Neural cell (in vitro differentiated cells): ENCODE results near the gene POMP. TPM values are rescaled to one million over a fixed set of nuclear protein-coding genes. Genes with fewer than 3 reads are reported as not detected.
"Not testable (repeated sequence)": the region's sequence is repeated elsewhere in the genome, so short reads cannot be mapped to it uniquely, and the experiment has no call there.

Source experiments
- H2AFZ ChIP-seq: fragments of 200-600, 300-800 bp; sonication (generic), shearing (Covaris generic); 2 replicates; pipeline ENCODE4 v1.6.0; 2014; ENCODE audit warnings: low read depth, mild to moderate bottlenecking, antibody characterized with exemption, low read length, moderate library complexity
- H3F3A ChIP-seq: fragments of 200-600 bp; shearing (Covaris generic); 2 replicates; pipeline ENCODE4 v1.6.1; 2016; ENCODE audit warnings: mild to moderate bottlenecking, moderate library complexity, mixed read lengths, antibody characterized with exemption, low read length; ENCODE audit not compliant: insufficient read depth, poor library complexity, severe bottlenecking
- H3K27ac ChIP-seq: fragments of 200-600, 300-800 bp; sonication (generic), shearing (Covaris generic); 2 replicates; pipeline ENCODE4 v1.5.1; 2014; ENCODE audit warnings: mild to moderate bottlenecking, low read length, moderate library complexity
- H3K27me3 ChIP-seq: fragments of 300-800, 200-600 bp; sonication (generic), shearing (Covaris generic); 2 replicates; pipeline ENCODE4 v1.6.0; 2014; ENCODE audit warnings: mild to moderate bottlenecking, low read depth, low read length, moderate library complexity; ENCODE audit not compliant: insufficient read depth
- H3K36me3 ChIP-seq: fragments of 300-800, 200-600 bp; sonication (generic), shearing (Covaris generic); 2 replicates; pipeline ENCODE4 v1.5.1; 2014; ENCODE audit warnings: mild to moderate bottlenecking, antibody characterized with exemption, low read length, moderate library complexity; ENCODE audit not compliant: insufficient read depth
- H3K4me2 ChIP-seq: fragments of 300-800, 200-600 bp; sonication (generic), shearing (Covaris generic); 2 replicates; pipeline ENCODE4 v1.6.0; 2014; ENCODE audit warnings: mild to moderate bottlenecking, low read length
- H3K4me3 ChIP-seq: fragments of 300-800, 200-600 bp; sonication (generic), shearing (Covaris generic); 2 replicates; pipeline ENCODE4 v1.5.1; 2014; ENCODE audit warnings: mild to moderate bottlenecking, low read length, moderate library complexity
- H3K79me2 ChIP-seq: fragments of 200-600 bp; shearing (Covaris generic); replicated peaks from 2 replicates; pipeline ENCODE4 v1.6.0; 2014; ENCODE audit warnings: mild to moderate bottlenecking, low read length, moderate library complexity; ENCODE audit not compliant: insufficient read depth
- H3K9ac ChIP-seq: fragments of 300-800, 200-600 bp; sonication (generic), shearing (Covaris generic); 2 replicates; pipeline ENCODE4 v1.6.1; 2016; ENCODE audit warnings: mild to moderate bottlenecking, low read length, mixed read lengths
- H3K9me2 ChIP-seq: fragments of 200-600 bp; shearing (Covaris generic); 2 replicates; pipeline ENCODE4 v1.6.1; 2016; ENCODE audit warnings: mild to moderate bottlenecking, low read length, mixed read lengths; ENCODE audit not compliant: insufficient read depth
- H3K9me3 ChIP-seq: fragments of 200-600, 300-800 bp; sonication (generic), shearing (Covaris generic); 2 replicates; pipeline ENCODE4 v1.6.1; 2016; ENCODE audit warnings: mild to moderate bottlenecking, mixed run types, low read length, moderate library complexity, mixed read lengths
- H4K20me1 ChIP-seq: fragments of 200-600 bp; shearing (Covaris generic); 2 replicates; pipeline ENCODE4 v1.6.1; 2016; ENCODE audit warnings: mild to moderate bottlenecking, mixed run types; ENCODE audit not compliant: insufficient read depth
- EP300 ChIP-seq: fragments of 450-650 bp; conservative IDR thresholded peaks from 2 replicates; pipeline ENCODE4 v1.6.1; 2014; ENCODE audit warnings: antibody characterized with exemption, mild to moderate bottlenecking, moderate library complexity; ENCODE audit not compliant: poor library complexity, severe bottlenecking
- EZH2 ChIP-seq: fragments of 200-600, 300-800 bp; shearing (Covaris generic), sonication (generic); IDR thresholded peaks from 2 replicates; pipeline ENCODE4 v1.6.1; 2014; ENCODE audit warnings: antibody characterized with exemption, low read length, borderline replicate concordance, mild to moderate bottlenecking; ENCODE audit not compliant: insufficient read depth, poor library complexity, severe bottlenecking
- MXI1 ChIP-seq: fragments of 450-650 bp; conservative IDR thresholded peaks from 2 replicates; pipeline ENCODE4 v1.6.1; 2014; ENCODE audit warnings: antibody characterized with exemption, mild to moderate bottlenecking; ENCODE audit not compliant: poor library complexity, severe bottlenecking
- POLR2AphosphoS5 ChIP-seq: IDR thresholded peaks from 2 replicates; pipeline ENCODE4 v1.6.1; 2012
- RAD21 ChIP-seq: fragments of 450-650 bp; conservative IDR thresholded peaks from 2 replicates; pipeline ENCODE4 v1.6.1; 2014; ENCODE audit warnings: antibody characterized with exemption, mild to moderate bottlenecking, moderate library complexity
- SMC3 ChIP-seq: fragments of 450-650 bp; conservative IDR thresholded peaks from 2 replicates; pipeline ENCODE4 v1.6.1; 2014; ENCODE audit warnings: antibody characterized with exemption, mild to moderate bottlenecking, moderate library complexity; ENCODE audit not compliant: poor library complexity
- TAF1 ChIP-seq: IDR thresholded peaks from 2 replicates; pipeline ENCODE4 v1.6.1; 2012; ENCODE audit warnings: low read depth
- polyA plus RNA-seq: library from polyadenylated mRNA; depleted of rRNA; stranded (reverse); fragments of >200 nt; gene quantifications from 2 replicates; pipeline ENCODE4 v1.2.3, GENCODE V29; 2014
- TF ChIP-seq, protein P1 (sequence below): fragments of 450-650 bp; IDR thresholded peaks from 2 replicates; pipeline ENCODE4 v1.5.1; 2014; ENCODE audit warnings: antibody characterized with exemption, mild to moderate bottlenecking, moderate library complexity; ENCODE audit not compliant: poor library complexity, severe bottlenecking
- TF ChIP-seq, protein P2 (sequence below): IDR thresholded peaks from 2 replicates; pipeline ENCODE4 v1.6.1; 2012; ENCODE audit warnings: borderline replicate concordance

Gene POMP
- polyA plus RNA-seq, 1 donor from 2014 or later = 167 TPM

DNA sequence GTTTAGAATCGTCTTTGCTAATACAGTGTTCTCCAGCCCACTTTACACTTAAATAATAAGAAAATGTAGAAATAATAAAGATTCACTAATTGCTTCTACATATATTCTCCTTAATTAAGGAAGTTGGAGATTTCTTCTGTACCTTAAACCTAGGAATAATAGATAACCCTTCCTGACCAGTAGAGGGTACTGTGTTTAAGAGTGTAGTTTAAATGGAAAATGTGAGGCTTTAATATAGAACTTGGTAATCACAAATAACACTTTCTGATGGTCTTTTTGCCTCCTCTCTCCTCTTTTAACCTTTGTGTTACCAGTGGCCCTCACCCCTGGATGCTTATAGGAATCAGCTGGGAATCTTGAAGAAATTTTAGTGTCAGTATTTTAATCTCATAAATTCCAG, 20.7 kb downstream of the POMP start:
- H3K27me3 ChIP-seq = no peaks in the 10 kb centered on the region
- no peaks in the 10 kb centered on the region for H3K9me2 ChIP-seq
- TF ChIP-seq RAD21 (peak; percentile 35), POLR2AphosphoS5 (no peak), SMC3 (peak; percentile 41), EP300 (no peak), TAF1 (no peak)
- TF ChIP-seq, protein P1, sequence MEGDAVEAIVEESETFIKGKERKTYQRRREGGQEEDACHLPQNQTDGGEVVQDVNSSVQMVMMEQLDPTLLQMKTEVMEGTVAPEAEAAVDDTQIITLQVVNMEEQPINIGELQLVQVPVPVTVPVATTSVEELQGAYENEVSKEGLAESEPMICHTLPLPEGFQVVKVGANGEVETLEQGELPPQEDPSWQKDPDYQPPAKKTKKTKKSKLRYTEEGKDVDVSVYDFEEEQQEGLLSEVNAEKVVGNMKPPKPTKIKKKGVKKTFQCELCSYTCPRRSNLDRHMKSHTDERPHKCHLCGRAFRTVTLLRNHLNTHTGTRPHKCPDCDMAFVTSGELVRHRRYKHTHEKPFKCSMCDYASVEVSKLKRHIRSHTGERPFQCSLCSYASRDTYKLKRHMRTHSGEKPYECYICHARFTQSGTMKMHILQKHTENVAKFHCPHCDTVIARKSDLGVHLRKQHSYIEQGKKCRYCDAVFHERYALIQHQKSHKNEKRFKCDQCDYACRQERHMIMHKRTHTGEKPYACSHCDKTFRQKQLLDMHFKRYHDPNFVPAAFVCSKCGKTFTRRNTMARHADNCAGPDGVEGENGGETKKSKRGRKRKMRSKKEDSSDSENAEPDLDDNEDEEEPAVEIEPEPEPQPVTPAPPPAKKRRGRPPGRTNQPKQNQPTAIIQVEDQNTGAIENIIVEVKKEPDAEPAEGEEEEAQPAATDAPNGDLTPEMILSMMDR = peak; percentile 49
- no peaks in the 10 kb centered on the region for H3K9me3 ChIP-seq
- H3K27ac ChIP-seq = no peak overlapping the region
- no peak overlapping the region for H3K4me2 ChIP-seq
- no peaks in the 10 kb centered on the region for H3K79me2 ChIP-seq
- no peaks in the 10 kb centered on the region for H4K20me1 ChIP-seq
- no peaks in the 10 kb centered on the region for H3K36me3 ChIP-seq
- no peak overlapping the region for H3K9ac ChIP-seq
- H3K4me3 ChIP-seq = no peak overlapping the region
- H2AFZ ChIP-seq = no peak overlapping the region
- no peaks in the 10 kb centered on the region for H3F3A ChIP-seq

DNA sequence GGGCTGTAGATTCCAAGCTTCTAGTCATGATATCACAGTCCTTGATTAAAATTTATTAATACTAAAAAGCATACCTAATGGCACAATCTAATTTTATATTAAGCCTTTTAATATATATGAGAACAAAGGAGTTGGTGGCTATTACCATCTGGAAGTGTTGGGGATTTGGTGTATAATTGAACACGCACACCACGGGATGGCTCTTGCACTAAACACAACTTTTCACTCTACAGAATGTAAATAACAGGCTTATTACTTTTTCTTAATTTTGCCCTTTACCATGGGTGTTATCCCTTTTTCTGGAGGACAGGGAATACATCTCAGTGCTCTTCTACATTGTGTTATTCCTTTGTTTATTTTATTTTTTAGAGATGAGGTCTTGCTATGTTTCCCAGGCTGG, 21.6 kb downstream of the POMP start:
- Histone ChIP-seq H3K9me2 (no peaks in the 10 kb centered on the region), H3F3A (no peaks in the 10 kb centered on the region), H3K79me2 (no peaks in the 10 kb centered on the region), H3K9ac (no peak overlapping the region), H3K27me3 (no peaks in the 10 kb centered on the region), H2AFZ (no peak overlapping the region), H3K9me3 (no peaks in the 10 kb centered on the region), H3K4me3 (no peak overlapping the region), H4K20me1 (no peaks in the 10 kb centered on the region), H3K4me2 (no peak overlapping the region), H3K36me3 (no peaks in the 10 kb centered on the region), H3K27ac (no peak overlapping the region)
- TF ChIP-seq RAD21 (no peak), TAF1 (no peak), SMC3 (no peak), MXI1 (no peak), EZH2 (no peak)

GRCh38 chr13:28683169-28683568, 24.2 kb downstream of the POMP start:
- not testable (repeated sequence) for H3K4me2 ChIP-seq, H3K9me2 ChIP-seq, H3K27me3 ChIP-seq, H3K79me2 ChIP-seq, H2AFZ ChIP-seq, H4K20me1 ChIP-seq, H3K9me3 ChIP-seq, H3K36me3 ChIP-seq, H3K9ac ChIP-seq, H3K4me3 ChIP-seq, H3K27ac ChIP-seq, H3F3A ChIP-seq

- H3K27me3 ChIP-seq = no peaks in the 10 kb centered on the region
- no peaks in the 10 kb centered on the region for H4K20me1 ChIP-seq
- H2AFZ ChIP-seq = no peak overlapping the region
- H3K27ac ChIP-seq = no peak overlapping the region
- no peak overlapping the region for H3K9ac ChIP-seq
- H3K4me2 ChIP-seq = no peak overlapping the region
- TF ChIP-seq POLR2AphosphoS5 (no peak), EP300 (no peak), RAD21 (no peak), MXI1 (no peak), EZH2 (no peak), TAF1 (no peak), SMC3 (no peak)
- TF ChIP-seq, protein P2, sequence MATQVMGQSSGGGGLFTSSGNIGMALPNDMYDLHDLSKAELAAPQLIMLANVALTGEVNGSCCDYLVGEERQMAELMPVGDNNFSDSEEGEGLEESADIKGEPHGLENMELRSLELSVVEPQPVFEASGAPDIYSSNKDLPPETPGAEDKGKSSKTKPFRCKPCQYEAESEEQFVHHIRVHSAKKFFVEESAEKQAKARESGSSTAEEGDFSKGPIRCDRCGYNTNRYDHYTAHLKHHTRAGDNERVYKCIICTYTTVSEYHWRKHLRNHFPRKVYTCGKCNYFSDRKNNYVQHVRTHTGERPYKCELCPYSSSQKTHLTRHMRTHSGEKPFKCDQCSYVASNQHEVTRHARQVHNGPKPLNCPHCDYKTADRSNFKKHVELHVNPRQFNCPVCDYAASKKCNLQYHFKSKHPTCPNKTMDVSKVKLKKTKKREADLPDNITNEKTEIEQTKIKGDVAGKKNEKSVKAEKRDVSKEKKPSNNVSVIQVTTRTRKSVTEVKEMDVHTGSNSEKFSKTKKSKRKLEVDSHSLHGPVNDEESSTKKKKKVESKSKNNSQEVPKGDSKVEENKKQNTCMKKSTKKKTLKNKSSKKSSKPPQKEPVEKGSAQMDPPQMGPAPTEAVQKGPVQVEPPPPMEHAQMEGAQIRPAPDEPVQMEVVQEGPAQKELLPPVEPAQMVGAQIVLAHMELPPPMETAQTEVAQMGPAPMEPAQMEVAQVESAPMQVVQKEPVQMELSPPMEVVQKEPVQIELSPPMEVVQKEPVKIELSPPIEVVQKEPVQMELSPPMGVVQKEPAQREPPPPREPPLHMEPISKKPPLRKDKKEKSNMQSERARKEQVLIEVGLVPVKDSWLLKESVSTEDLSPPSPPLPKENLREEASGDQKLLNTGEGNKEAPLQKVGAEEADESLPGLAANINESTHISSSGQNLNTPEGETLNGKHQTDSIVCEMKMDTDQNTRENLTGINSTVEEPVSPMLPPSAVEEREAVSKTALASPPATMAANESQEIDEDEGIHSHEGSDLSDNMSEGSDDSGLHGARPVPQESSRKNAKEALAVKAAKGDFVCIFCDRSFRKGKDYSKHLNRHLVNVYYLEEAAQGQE = no peak
- TF ChIP-seq, protein P1 = no peak
- no peaks in the 10 kb centered on the region for H3K79me2 ChIP-seq
- no peak overlapping the region for H3K4me3 ChIP-seq
- H3K36me3 ChIP-seq = no peaks in the 10 kb centered on the region
- no peaks in the 10 kb centered on the region for H3K9me2 ChIP-seq
- no peaks in the 10 kb centered on the region for H3K9me3 ChIP-seq
- no peaks in the 10 kb centered on the region for H3F3A ChIP-seq
These were observed 25.3 kb downstream of the POMP start for GRCh38 chr13:28684257-28684656.
